GM12878 (cell line): ENCODE measurements around the gene PCDHA12. TPM values are rescaled to one million over a fixed set of nuclear protein-coding genes. Genes with fewer than 3 reads are reported as not detected.

Source experiments
- ATAC-seq: fragments of 200-7000 bp; cut with Tn5 transposase; 3 replicates; pipeline ENCODE4 v1.9.1; 2020; ENCODE audit warnings: mild to moderate bottlenecking, moderate library complexity
- BruUV-seq: library from RNA; stranded (reverse); fragments of 400-500 nt; replicated peaks from 2 replicates; lab custom pipeline; 2021; lab: Mats Ljungman, UMichigan
- CTCF ChIA-PET: fragments of 300-600 bp; sonication (Branson Sonifier 250); formaldehyde crosslinking; extraction: SDS; loops from one replicate; lab custom pipeline; 2021; ENCODE audit warnings: inconsistent platforms; lab: Yijun Ruan, JAX
- POLR2A ChIA-PET: fragments of 350-600 bp; formaldehyde crosslinking; extraction: SDS; loops from one replicate; lab custom pipeline; 2021; ENCODE audit warnings: inconsistent platforms; lab: Charles Lee
- RAD21 ChIA-PET: fragments of 300-600 bp; sonication (Branson Sonifier 250); formaldehyde crosslinking; loops from one replicate; lab custom pipeline; 2023; ENCODE audit warnings: antibody characterized with exemption; ENCODE audit not compliant: unreplicated experiment; lab: Charles Lee
- SMC1A ChIA-PET: fragments of 300-600 bp; sonication (Branson Sonifier 250); formaldehyde crosslinking; loops from one replicate; lab custom pipeline; 2023; ENCODE audit not compliant: unreplicated experiment, uncharacterized antibody; lab: Charles Lee
- DNase-seq: peaks from one replicate; pipeline ENCODE4 v3.0.0-alpha.2; 2011; ENCODE audit warnings: low read depth, low spot score
- FAIRE-seq: peaks from 3 replicates; lab custom pipeline; 2011; peaks lifted over from hg19 to GRCh38; lab: Jason Lieb, UNC
- H2AFZ ChIP-seq: 2 replicates; pipeline ENCODE4 v1.6.0; 2011; ENCODE audit warnings: low read depth, low read length, control low read depth; ENCODE audit not compliant: control insufficient read depth
- H3K27ac ChIP-seq: 2 replicates; pipeline ENCODE4 v1.5.1; 2011; ENCODE audit warnings: control low read depth; ENCODE audit not compliant: control insufficient read depth, insufficient read depth
- H3K27me3 ChIP-seq, 2 experiments: replicated peaks in 1 of 2; 2 replicates each; pipeline versions ENCODE4 v1.6.0 to v1.6.1; 2011; ENCODE audit warnings: low read length in 1 of 2; ENCODE audit not compliant: control insufficient read depth in 2 of 2, insufficient read depth in 2 of 2
- H3K36me3 ChIP-seq, 2 experiments: 2 replicates each; pipeline ENCODE4 v1.5.1; 2011; ENCODE audit warnings: low read length in 1 of 2; ENCODE audit not compliant: control insufficient read depth in 2 of 2, insufficient read depth in 2 of 2
- H3K4me1 ChIP-seq: 2 replicates; pipeline ENCODE4 v1.6.1; 2011; ENCODE audit warnings: mild to moderate bottlenecking, low read length, moderate library complexity, mixed read lengths; ENCODE audit not compliant: control insufficient read depth, insufficient read depth
- H3K4me2 ChIP-seq: 2 replicates; pipeline ENCODE4 v1.6.0; 2011; ENCODE audit warnings: control low read depth; ENCODE audit not compliant: control insufficient read depth, insufficient read depth
- H3K4me3 ChIP-seq: fragments of 200-600 bp; sonication (generic); 2 replicates; pipeline ENCODE4 v1.5.1; 2016
- H3K79me2 ChIP-seq: 2 replicates; pipeline ENCODE4 v1.6.0; 2011; ENCODE audit warnings: low read length; ENCODE audit not compliant: control insufficient read depth, insufficient read depth
- H3K9ac ChIP-seq: 2 replicates; pipeline ENCODE4 v1.8.0; 2011; ENCODE audit warnings: low read length, control low read depth, mixed read lengths; ENCODE audit not compliant: control insufficient read depth, insufficient read depth
- H3K9me3 ChIP-seq: replicated peaks from 3 replicates; pipeline ENCODE4 v1.5.1; 2011; ENCODE audit warnings: mild to moderate bottlenecking, low read length; ENCODE audit not compliant: control insufficient read depth, insufficient read depth
- H4K20me1 ChIP-seq: 2 replicates; pipeline ENCODE4 v1.6.0; 2011; ENCODE audit not compliant: control insufficient read depth, insufficient read depth
- CHD2 ChIP-seq: IDR thresholded peaks from 2 replicates; pipeline ENCODE4 v1.6.1; 2011; ENCODE audit warnings: low read depth, low read length, improper control_type of control experiment, borderline replicate concordance
- DPF2 ChIP-seq: fragments of 450-650 bp; IDR thresholded peaks from 2 replicates; pipeline ENCODE4 v1.6.1; 2017; ENCODE audit warnings: mild to moderate bottlenecking
- GATAD2B ChIP-seq: fragments of 450-650 bp; conservative IDR thresholded peaks from 2 replicates; pipeline ENCODE4 v1.6.1; 2017; ENCODE audit warnings: low read depth, mild to moderate bottlenecking, moderate library complexity
- MEF2B ChIP-seq: fragments of 450-650 bp; IDR thresholded peaks from 2 replicates; pipeline ENCODE4 v1.6.1; 2018; ENCODE audit warnings: mild to moderate bottlenecking, moderate library complexity; ENCODE audit not compliant: partially characterized antibody, poor library complexity, severe bottlenecking
- RAD21 ChIP-seq: IDR thresholded peaks from 2 replicates; pipeline ENCODE4 v1.6.1; 2011; ENCODE audit warnings: mild to moderate bottlenecking, low read depth, low read length, moderate library complexity; ENCODE audit not compliant: insufficient read depth
- RAD51 ChIP-seq: fragments of 450-650 bp; IDR thresholded peaks from 2 replicates; pipeline ENCODE4 v1.6.1; 2016; ENCODE audit warnings: moderate library complexity, mild to moderate bottlenecking, inconsistent platforms
- SUPT20H ChIP-seq: IDR thresholded peaks from 2 replicates; pipeline ENCODE4 v1.6.1; 2011; ENCODE audit warnings: low read depth, mild to moderate bottlenecking, low read length, moderate library complexity, borderline replicate concordance; ENCODE audit not compliant: control insufficient read depth
- WGBS: methylation state at CpG from one replicate; pipeline ENCODE4 v1.1.6; 2016; ENCODE audit warnings: low lambda C conversion rate; ENCODE audit not compliant: insufficient replicate concordance, insufficient coverage; ENCODE audit errors: missing lambda C conversion rate; 5-methylcytosine and 5-hydroxymethylcytosine counted together
- in situ Hi-C: fragments of 300-500 bp; cut with MboI; formaldehyde crosslinking; loops from 9 replicates; pipeline ENCODE4 v1.14.3; 2018; ENCODE audit warnings: mixed read lengths
- intact Hi-C: fragments of 100-400 bp; cut with micrococcal nuclease; formaldehyde crosslinking; loops from one replicate; pipeline ENCODE4 v1.14.2; 2022; ENCODE audit not compliant: unreplicated experiment
- polyA plus RNA-seq, 11 experiments: library from polyadenylated mRNA; depleted of rRNA in 4 of 11; unstranded in 6 of 11; stranded (reverse) in 5 of 11; fragments of >200 nt; fragmentation: Nextera tagmentation in 4 of 11; fragmentation: Illumina TruSeq in 1 of 11; extraction: Ambion mirVana in 4 of 11; extraction: Trizol in 1 of 11; gene quantifications; 1 replicate in 1 of 11; 2 replicates in 10 of 11; pipeline versions ENCODE4 v1.2.1 to v1.2.3, GENCODE V29; 2011 to 2016; ENCODE audit warnings: inconsistent platforms in 2 of 11, missing spikeins in 2 of 11, low read depth in 1 of 11
- total RNA-seq, 4 experiments: library from RNA; depleted of rRNA in 3 of 4; stranded (reverse); fragments of >200 nt in 3 of 4; fragmentation: Illumina TruSeq in 1 of 4; extraction: Trizol in 1 of 4; gene quantifications; 2 replicates each; pipeline versions ENCODE4 v1.2.1 to v1.2.3, GENCODE V29; 2013 to 2021
- TF ChIP-seq, protein P1 (sequence below): IDR thresholded peaks from 2 replicates; pipeline ENCODE4 v1.6.1; 2012; ENCODE audit warnings: improper control_type of control experiment, low read depth, low read length; ENCODE audit not compliant: insufficient replicate concordance
- TF ChIP-seq, protein P2 (sequence below): fragments of 450-650 bp; IDR thresholded peaks from 2 replicates; pipeline ENCODE4 v1.6.1; 2016; ENCODE audit warnings: mild to moderate bottlenecking

The PCDHA12 gene
- total and polyA plus RNA-seq, 10 of the 15 experiments (the other 5 are each of a cell fraction or from before 2014, with no cell fraction given): not detected

DNA sequence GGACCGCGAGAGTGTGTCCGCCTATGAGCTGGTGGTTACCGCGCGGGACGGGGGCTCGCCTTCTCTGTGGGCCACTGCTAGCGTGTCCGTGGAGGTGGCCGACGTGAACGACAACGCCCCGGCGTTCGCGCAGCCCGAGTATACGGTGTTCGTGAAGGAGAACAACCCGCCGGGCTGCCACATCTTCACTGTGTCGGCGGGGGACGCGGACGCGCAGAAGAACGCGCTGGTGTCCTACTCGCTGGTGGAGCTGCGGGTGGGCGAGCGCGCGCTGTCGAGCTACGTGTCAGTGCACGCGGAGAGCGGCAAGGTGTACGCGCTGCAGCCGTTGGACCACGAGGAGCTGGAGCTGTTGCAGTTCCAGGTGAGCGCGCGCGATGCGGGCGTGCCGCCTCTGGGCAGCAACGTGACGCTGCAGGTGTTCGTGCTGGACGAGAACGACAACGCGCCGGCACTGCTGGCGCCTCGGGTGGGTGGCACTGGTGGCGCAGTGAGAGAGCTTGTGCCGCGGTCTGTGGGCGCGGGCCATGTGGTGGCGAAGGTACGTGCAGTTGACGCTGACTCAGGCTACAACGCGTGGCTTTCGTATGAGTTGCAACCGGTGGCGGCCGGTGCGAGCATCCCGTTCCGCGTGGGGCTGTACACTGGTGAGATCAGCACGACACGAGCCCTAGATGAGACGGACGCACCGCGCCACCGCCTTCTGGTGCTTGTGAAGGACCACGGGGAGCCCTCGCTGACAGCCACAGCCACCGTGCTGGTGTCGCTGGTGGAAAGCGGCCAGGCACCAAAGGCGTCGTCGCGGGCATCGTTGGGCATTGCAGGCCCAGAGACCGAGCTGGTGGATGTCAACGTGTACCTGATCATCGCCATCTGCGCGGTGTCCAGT is 39.2 kb upstream of the PCDHA12 start:
- in situ Hi-C loops: no loop called here
- RAD21 ChIA-PET: no interaction called here
- SMC1A ChIA-PET: no interaction called here
- H3K36me3 ChIP-seq: no peaks in the 10 kb centered on the region
- intact Hi-C loops: no loop called here
- H3K9me3 ChIP-seq: no peaks in the 10 kb centered on the region; the same call in 2 of the 3 replicates
- POLR2A ChIA-PET: no interaction called here
- BruUV-seq: no TSS peak
- H3K27ac ChIP-seq: no peak overlapping the region
- no peak overlapping the region for H3K9ac ChIP-seq
- CTCF ChIA-PET: no interaction called here
- no peaks in the 10 kb centered on the region for H4K20me1 ChIP-seq
- no peaks in the 10 kb centered on the region for H3K27me3 ChIP-seq
- ATAC-seq (no peak), FAIRE-seq (no peak), DNase-seq (no peak)
- WGBS: 88% methylated on average over 75 of the region's 103 CpGs
- H2AFZ ChIP-seq: no peak overlapping the region
- no peaks in the 10 kb centered on the region for H3K79me2 ChIP-seq
- no peak overlapping the region for H3K4me3 ChIP-seq
- no peak overlapping the region for H3K4me2 ChIP-seq
- H3K4me1 ChIP-seq: no peaks in the 10 kb centered on the region
- TF ChIP-seq GATAD2B (no peak), CHD2 (no peak), DPF2 (no peak), MEF2B (no peak), RAD51 (no peak), RAD21 (no peak), SUPT20H (no peak)
- TF ChIP-seq, protein P1, sequence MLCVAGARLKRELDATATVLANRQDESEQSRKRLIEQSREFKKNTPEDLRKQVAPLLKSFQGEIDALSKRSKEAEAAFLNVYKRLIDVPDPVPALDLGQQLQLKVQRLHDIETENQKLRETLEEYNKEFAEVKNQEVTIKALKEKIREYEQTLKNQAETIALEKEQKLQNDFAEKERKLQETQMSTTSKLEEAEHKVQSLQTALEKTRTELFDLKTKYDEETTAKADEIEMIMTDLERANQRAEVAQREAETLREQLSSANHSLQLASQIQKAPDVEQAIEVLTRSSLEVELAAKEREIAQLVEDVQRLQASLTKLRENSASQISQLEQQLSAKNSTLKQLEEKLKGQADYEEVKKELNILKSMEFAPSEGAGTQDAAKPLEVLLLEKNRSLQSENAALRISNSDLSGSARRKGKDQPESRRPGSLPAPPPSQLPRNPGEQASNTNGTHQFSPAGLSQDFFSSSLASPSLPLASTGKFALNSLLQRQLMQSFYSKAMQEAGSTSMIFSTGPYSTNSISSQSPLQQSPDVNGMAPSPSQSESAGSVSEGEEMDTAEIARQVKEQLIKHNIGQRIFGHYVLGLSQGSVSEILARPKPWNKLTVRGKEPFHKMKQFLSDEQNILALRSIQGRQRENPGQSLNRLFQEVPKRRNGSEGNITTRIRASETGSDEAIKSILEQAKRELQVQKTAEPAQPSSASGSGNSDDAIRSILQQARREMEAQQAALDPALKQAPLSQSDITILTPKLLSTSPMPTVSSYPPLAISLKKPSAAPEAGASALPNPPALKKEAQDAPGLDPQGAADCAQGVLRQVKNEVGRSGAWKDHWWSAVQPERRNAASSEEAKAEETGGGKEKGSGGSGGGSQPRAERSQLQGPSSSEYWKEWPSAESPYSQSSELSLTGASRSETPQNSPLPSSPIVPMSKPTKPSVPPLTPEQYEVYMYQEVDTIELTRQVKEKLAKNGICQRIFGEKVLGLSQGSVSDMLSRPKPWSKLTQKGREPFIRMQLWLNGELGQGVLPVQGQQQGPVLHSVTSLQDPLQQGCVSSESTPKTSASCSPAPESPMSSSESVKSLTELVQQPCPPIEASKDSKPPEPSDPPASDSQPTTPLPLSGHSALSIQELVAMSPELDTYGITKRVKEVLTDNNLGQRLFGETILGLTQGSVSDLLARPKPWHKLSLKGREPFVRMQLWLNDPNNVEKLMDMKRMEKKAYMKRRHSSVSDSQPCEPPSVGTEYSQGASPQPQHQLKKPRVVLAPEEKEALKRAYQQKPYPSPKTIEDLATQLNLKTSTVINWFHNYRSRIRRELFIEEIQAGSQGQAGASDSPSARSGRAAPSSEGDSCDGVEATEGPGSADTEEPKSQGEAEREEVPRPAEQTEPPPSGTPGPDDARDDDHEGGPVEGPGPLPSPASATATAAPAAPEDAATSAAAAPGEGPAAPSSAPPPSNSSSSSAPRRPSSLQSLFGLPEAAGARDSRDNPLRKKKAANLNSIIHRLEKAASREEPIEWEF: no peak
- TF ChIP-seq, protein P2, sequence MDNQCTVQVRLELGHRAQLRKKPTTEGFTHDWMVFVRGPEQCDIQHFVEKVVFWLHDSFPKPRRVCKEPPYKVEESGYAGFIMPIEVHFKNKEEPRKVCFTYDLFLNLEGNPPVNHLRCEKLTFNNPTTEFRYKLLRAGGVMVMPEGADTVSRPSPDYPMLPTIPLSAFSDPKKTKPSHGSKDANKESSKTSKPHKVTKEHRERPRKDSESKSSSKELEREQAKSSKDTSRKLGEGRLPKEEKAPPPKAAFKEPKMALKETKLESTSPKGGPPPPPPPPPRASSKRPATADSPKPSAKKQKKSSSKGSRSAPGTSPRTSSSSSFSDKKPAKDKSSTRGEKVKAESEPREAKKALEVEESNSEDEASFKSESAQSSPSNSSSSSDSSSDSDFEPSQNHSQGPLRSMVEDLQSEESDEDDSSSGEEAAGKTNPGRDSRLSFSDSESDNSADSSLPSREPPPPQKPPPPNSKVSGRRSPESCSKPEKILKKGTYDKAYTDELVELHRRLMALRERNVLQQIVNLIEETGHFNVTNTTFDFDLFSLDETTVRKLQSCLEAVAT: no peak
